Stimulated activated CD8-positive, alpha-beta memory T cell treated with anti-CD3 and anti-CD28 coated beads, Interleukin-2, amount 100 ng/mL, for 1 hour (primary cell): Measurements from ENCODE around the gene CD226.

Experiments used
- DNase-seq, 2 donors: peaks; one replicate each; pipeline ENCODE4 v3.0.0-alpha.2; 2020; ENCODE audit warnings: low read depth in 2 of 2

The CD226 gene

DNA sequence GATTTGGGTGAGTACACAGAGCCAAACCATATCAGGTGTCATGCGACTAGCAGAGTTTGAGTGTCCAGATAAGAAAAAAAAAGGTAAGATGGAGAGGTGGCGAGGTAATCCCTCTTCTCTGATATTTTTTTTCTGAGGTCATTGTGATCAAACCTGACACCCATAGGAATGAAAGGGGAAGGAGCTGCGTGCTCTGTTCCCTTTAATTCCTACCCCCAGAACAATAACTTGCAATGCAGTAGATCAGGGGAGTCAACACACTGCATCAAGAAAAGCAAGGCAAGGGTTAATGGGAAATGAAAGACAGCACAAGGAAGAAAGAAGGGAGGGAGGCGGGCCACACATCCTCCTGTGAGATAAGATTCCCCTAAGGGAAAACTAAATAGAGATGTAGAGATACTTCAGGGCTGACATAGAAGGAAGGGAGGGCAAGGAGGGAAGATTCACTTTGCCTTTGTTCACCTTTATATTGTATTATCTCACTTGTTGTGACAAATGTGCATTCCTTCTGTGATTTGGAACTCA is 132.8 kb downstream of the CD226 start:
- DNase-seq = no peak

DNA sequence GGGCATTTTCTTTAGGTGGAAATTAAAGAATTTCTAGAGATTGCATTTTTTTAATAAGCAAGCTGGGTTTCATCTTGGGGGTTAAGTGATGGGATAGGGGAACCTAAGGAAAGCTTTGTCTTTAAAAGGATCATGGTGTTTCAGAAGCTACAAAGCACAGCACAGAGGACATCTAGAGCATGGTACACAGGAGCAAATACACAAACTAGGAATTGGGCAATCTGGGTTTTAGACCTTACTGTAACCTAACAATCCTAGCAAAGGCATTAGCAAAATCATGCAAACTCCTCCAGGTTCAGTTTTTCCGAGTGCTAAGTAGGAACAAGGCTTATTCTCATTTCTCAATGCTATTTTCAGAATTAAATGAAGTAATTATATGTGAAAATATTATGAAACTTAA is 134.1 kb downstream of the CD226 start:
- no peak for DNase-seq

DNA sequence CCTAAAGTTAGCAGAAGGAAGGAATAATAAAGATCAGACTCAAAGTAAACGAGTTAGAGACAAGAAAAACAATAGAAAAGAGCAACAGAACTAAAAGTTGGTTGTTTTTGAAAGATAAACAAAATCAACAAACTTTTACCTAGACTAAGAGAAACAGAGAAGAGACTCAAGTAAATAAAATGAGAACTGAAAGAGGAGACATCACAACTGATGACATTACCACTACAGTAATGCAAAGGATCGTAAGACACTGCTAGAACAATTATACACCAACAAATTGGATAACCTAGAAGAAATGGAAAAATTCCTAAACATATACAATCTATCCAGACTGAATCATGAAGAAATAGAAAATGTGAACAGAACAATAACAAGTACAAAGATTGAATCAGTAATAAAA is 139.3 kb downstream of the CD226 start:
- no peak for DNase-seq

DNA sequence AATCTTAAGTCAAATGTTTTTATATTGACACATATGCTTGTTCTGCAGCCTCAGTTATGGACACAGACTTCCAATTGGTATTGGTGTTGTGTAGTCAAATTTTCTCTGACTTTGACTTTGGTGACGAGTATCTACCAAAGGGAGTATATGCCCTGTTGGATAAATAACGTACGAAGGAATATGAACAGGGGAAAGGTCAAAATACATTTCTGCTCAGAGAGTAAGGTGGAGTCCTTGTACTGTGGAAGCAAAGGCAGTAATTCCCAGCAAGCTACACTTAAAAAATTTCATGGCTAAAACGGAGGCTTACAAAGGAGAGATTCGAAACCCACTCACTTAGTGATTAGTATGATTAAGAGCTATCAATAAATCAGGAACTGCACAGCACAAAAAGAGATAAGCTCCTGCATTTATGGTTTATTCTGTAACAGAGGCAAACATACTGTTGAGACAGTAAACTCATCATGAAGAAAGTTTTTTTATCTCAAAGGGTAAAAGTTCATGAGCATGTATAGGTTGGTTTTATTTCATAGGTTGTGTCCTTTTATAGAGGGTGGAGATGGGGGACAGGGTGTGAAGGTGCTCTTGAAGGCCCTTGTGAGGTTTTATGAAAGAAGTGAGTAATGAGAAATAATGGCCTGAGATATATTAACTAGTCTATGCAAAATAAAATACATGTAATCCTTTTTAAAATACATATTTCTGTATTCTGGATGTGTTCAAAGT is 142.7 kb downstream of the CD226 start:
- no peak for DNase-seq
